Stimulated activated CD4-positive, alpha-beta T cell treated with anti-CD3 and anti-CD28 coated beads, Interleukin-4, amount 100 ng/mL, for 48 hours (primary cell): ENCODE results near the gene DNAJB1.
"Not testable (repeated sequence)": the region's sequence is repeated elsewhere in the genome, so short reads cannot be mapped to it uniquely, and the experiment has no call there.

Experiments used
- DNase-seq, 2 donors: peaks; one replicate each; pipeline ENCODE4 v3.0.0-alpha.2; 2020; ENCODE audit warnings: low read depth in 2 of 2

DNAJB1 gene

GRCh38 chr19:14517840-14518505 is at the start of gene DNAJB1:
DNAJB1 (minus strand) TSS chr19:14518397; CDS start chr19:14518349, 48 bp downstream.
- DNase-seq: peak; percentile 51 to 64

GRCh38 chr19:14567079-14567478 is 48.9 kb upstream of the DNAJB1 start:
- no peak for DNase-seq

- DNase-seq: no peak
These were observed 48.5 kb upstream of the DNAJB1 start for GRCh38 chr19:14566712-14567077.

GRCh38 chr19:14565765-14566711 is 47.8 kb upstream of the DNAJB1 start:
- DNase-seq: no peak

GRCh38 chr19:14565298-14565679 is 47.1 kb upstream of the DNAJB1 start:
- DNase-seq: no peak

- DNase-seq: not testable (repeated sequence)
These were observed 46.6 kb upstream of the DNAJB1 start for GRCh38 chr19:14564652-14565297.

- peak; percentile 54 to 82 for DNase-seq
These were observed 45.9 kb upstream of the DNAJB1 start for GRCh38 chr19:14563989-14564651.

GRCh38 chr19:14563590-14563926 is 45.4 kb upstream of the DNAJB1 start:
- DNase-seq: no peak

- no peak for DNase-seq
These were observed 44.7 kb upstream of the DNAJB1 start for GRCh38 chr19:14562660-14563589.

GRCh38 chr19:14561847-14562351 is 43.7 kb upstream of the DNAJB1 start:
- DNase-seq: no peak

- no peak for DNase-seq
These were observed 43.1 kb upstream of the DNAJB1 start for GRCh38 chr19:14561249-14561648.

GRCh38 chr19:14560776-14561108 is 42.5 kb upstream of the DNAJB1 start:
- no peak for DNase-seq

- DNase-seq: no peak
These were observed 41.9 kb upstream of the DNAJB1 start for GRCh38 chr19:14559916-14560775.

- DNase-seq: no peak
These were observed 40.3 kb upstream of the DNAJB1 start for GRCh38 chr19:14558370-14559066.

- DNase-seq: peak; percentile 70 to 76
These were observed 38.5 kb upstream of the DNAJB1 start for GRCh38 chr19:14556662-14557188.

- DNase-seq: no peak
These were observed 37.9 kb upstream of the DNAJB1 start for GRCh38 chr19:14555918-14556661.

- DNase-seq: no peak
These were observed 36.2 kb upstream of the DNAJB1 start for GRCh38 chr19:14554382-14554812.

- DNase-seq: no peak
These were observed 35.7 kb upstream of the DNAJB1 start for GRCh38 chr19:14553939-14554243.
